Measurements from ENCODE around the gene PNKP. TPM values are rescaled to one million over a fixed set of nuclear protein-coding genes. Genes with fewer than 3 reads are reported as not detected.

The PNKP gene
- total RNA-seq, 1 experiment from 2014 or later = 146 TPM

GRCh38 chr19:49830766-49831165 lies 36.6 kb downstream of the PNKP start:
- Mint-ChIP-seq H3K27me3 (ENCODE audit: low read depth) (no peaks in the 10 kb centered on the region), H3K36me3 (peaks cover 23% of the 10 kb centered on the region), H3K4me3 (no peak overlapping the region), H3K4me1 (no peaks in the 10 kb centered on the region), H3K9me3 (no peaks in the 10 kb centered on the region), H3K27ac (no peak overlapping the region)
- CTCF ChIA-PET = no interaction called here
- ATAC-seq (no peak), DNase-seq (ENCODE audit: low spot score) (no peak)
- no peak for TF ChIP-seq ATF6 (CRISPR knock-in tag; IDR thresholded peaks at IDR 0.05)
- TF ChIP-seq FOXP1 (CRISPR knock-in tag; IDR thresholded peaks at IDR 0.05; ENCODE audit: borderline replicate concordance) = no peak
- TF ChIP-seq NFYB (CRISPR knock-in tag; conservative IDR thresholded peaks at IDR 0.05; ENCODE audit: low read depth) = no peak
- no peak for TF ChIP-seq ATF1 (CRISPR knock-in tag; IDR thresholded peaks at IDR 0.05)
- no peak for TF ChIP-seq ZNF121 (CRISPR knock-in tag; IDR thresholded peaks at IDR 0.05)
- no peak for TF ChIP-seq IRF2 (CRISPR knock-in tag; IDR thresholded peaks at IDR 0.05; ENCODE audit: borderline replicate concordance, low read depth)
- TF ChIP-seq USF1 (CRISPR knock-in tag; IDR thresholded peaks at IDR 0.05) = no peak
- TF ChIP-seq GTF2I (CRISPR knock-in tag; conservative IDR thresholded peaks at IDR 0.05) = no peak
- no peak for TF ChIP-seq ERG (CRISPR knock-in tag; IDR thresholded peaks at IDR 0.05)
- TF ChIP-seq E2F1 (CRISPR knock-in tag; IDR thresholded peaks at IDR 0.05) = no peak
- POLR2A ChIA-PET = no interaction called here

DNA sequence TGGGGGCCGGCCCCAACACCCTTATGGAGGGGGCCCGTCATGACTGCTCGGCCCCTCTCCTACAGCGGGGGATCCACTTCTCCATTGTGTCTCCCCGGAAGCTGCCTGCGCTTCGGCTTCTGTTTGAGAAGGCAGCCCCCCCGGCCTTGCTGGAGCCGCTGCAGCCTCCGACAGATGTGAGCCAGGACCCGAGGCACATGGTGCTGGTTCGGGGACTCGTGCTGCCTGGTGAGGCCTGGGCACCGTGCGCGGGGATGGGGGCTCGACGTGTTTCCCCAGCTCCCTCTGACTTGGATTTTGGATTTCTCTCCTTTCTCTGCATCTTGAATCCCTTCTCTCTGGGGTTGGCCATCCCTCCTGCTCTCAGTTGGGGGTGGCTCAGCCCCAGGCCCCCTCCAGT lies 37.7 kb downstream of the PNKP start:
- Mint-ChIP-seq H3K36me3 (peaks cover 16% of the 10 kb centered on the region), H3K9me3 (no peaks in the 10 kb centered on the region), H3K27me3 (ENCODE audit: low read depth) (no peaks in the 10 kb centered on the region), H3K4me1 (no peaks in the 10 kb centered on the region), H3K27ac (no peak overlapping the region), H3K4me3 (no peak overlapping the region)
- TF ChIP-seq RELA (CRISPR knock-in tag; IDR thresholded peaks at IDR 0.05; ENCODE audit: borderline replicate concordance) (no peak), NR2C2 (CRISPR knock-in tag; IDR thresholded peaks at IDR 0.05) (no peak), RORB (CRISPR knock-in tag; IDR thresholded peaks at IDR 0.05) (no peak), USF2 (CRISPR knock-in tag; IDR thresholded peaks at IDR 0.05) (no peak), NR1H2 (CRISPR knock-in tag; IDR thresholded peaks at IDR 0.05) (no peak), ATF6 (CRISPR knock-in tag; IDR thresholded peaks at IDR 0.05) (no peak), TP53 (CRISPR knock-in tag; IDR thresholded peaks at IDR 0.05) (no peak)
- ChIA-PET CTCF (interaction anchor here (0.5 kb wide), 1 partner anchor 134 kb away, joined by 4 read pairs; no protein-coding TSS in a partner anchor), POLR2A (no interaction called here)
- ATAC-seq (no peak), DNase-seq (ENCODE audit: low spot score) (no peak)
